AG10803 (cell line): Measurements from ENCODE around the gene CMIP.

Experiments
- DNase-seq: peaks from one replicate; pipeline ENCODE4 v3.0.0; 2010; ENCODE audit warnings: low read depth
- H3K4me3 ChIP-seq: 2 replicates; pipeline ENCODE4 v1.5.1; 2011; ENCODE audit warnings: mild to moderate bottlenecking, low read length, control low read depth
- TF ChIP-seq, protein P1 (sequence below): conservative IDR thresholded peaks from 2 replicates; pipeline ENCODE4 v1.5.1; 2011; ENCODE audit warnings: mild to moderate bottlenecking, low read length, control low read depth, inconsistent platforms

The CMIP gene

DNA sequence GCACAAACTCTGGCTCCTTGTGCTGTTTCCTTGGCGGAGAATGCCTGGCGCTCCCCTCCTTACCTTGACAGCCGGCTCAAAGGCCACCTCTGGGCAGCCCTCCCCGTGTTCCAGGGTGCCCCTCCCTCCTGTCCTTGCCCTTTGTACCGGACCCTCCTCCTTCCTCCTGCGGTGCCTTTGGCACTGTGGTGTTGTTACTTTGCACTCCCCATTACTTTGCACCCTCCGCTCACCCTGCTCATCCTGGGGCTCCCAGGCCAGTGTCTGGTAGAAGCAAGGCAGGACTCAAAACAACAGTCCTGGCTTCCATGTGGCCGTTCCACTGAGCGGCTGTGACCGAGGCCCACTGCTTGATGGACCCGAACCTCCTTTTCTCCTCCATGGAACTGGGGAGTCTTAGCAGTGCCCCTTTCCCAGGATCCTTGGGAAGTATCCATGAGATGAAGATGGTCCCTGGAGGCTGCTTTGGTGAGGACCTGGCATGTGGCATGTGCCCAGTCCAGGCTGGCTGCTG is 147.8 kb downstream of the CMIP start:
- TF ChIP-seq, protein P1, sequence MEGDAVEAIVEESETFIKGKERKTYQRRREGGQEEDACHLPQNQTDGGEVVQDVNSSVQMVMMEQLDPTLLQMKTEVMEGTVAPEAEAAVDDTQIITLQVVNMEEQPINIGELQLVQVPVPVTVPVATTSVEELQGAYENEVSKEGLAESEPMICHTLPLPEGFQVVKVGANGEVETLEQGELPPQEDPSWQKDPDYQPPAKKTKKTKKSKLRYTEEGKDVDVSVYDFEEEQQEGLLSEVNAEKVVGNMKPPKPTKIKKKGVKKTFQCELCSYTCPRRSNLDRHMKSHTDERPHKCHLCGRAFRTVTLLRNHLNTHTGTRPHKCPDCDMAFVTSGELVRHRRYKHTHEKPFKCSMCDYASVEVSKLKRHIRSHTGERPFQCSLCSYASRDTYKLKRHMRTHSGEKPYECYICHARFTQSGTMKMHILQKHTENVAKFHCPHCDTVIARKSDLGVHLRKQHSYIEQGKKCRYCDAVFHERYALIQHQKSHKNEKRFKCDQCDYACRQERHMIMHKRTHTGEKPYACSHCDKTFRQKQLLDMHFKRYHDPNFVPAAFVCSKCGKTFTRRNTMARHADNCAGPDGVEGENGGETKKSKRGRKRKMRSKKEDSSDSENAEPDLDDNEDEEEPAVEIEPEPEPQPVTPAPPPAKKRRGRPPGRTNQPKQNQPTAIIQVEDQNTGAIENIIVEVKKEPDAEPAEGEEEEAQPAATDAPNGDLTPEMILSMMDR: no peak
- no peak for DNase-seq
- no peak overlapping the region for H3K4me3 ChIP-seq

DNA sequence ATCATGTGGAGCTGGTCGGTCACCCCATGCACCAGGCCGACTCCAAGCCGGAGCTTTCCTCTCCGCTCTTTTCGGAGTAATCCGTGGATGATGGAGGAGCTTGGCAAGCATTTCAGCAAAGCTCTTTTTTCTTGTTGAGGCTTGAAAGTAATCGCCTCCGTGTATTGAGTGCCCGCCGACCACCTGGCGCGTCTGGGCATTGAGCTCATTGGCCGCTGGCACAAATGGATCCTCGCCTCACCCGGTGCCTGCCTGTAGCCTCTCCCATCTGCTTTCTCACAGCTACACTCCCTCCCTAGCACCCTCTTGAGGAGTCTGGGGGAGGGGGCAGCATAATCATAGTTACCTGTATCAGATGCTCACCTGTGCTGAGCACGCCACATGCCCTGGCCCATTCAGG is 148.9 kb downstream of the CMIP start:
- TF ChIP-seq, protein P1: no peak
- no peak for DNase-seq
- no peak overlapping the region for H3K4me3 ChIP-seq

DNA sequence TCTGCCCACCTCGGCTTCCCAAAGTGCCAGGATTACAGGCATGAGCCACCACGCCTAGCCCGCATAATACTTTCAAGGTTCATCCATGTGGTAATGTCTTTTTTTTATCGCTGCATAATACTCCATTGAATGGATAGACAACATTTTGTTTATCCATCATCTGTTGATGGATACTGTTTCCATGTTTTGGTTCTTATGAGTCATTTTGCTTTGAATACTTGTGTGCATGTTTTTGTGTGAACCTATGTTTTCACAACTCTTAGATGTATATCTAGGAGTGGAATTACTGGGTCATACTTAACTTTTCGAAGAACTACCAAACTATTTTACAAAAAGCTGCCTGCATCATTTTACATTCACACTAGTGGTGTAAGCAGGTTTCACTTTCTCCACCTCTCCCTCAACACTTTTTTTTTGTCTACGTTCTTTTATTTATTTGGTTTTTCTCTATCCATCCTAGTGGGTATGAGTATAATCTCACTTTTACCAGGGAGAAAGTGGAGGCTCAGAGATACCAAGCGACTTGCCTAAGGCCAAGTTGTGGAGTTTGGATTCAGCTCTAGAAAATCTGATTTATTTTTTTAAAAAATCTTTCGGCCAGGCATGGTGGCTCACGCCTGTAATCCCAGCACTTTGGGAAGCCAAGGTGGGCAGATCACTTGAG is 151.2 kb downstream of the CMIP start:
- H3K4me3 ChIP-seq: no peak overlapping the region
- TF ChIP-seq, protein P1: no peak
- peak; percentile 26 for DNase-seq

DNA sequence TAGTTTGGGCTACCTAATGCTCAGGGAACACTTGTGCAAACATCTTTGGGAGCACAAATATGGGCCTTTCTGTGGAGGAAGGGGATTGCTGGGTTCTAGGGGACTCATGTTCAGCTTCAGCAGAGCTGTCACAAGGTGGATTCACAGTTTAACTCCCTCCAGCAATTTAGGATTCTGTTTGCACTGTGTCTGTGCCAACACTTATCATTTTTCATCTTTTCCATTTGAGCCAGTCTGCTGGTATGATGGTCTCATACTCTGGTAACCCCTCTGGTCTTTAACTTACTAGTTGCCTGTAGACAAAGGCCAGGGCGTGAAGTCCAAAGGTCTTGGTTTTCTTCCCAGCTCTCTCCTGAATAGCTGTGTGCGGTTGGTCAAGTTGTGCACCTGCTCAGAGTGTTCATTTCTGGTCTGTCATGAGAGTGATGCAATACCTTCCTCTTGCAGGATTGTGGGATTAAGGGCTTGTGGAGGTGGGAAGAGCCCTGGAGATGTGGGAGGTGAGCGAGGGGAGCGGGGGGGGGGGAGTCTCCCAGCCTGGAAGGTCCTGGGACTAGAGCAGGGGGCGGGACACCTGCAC is 152.6 kb downstream of the CMIP start:
- no peak for DNase-seq
- TF ChIP-seq, protein P1: no peak
- H3K4me3 ChIP-seq: no peak overlapping the region

DNA sequence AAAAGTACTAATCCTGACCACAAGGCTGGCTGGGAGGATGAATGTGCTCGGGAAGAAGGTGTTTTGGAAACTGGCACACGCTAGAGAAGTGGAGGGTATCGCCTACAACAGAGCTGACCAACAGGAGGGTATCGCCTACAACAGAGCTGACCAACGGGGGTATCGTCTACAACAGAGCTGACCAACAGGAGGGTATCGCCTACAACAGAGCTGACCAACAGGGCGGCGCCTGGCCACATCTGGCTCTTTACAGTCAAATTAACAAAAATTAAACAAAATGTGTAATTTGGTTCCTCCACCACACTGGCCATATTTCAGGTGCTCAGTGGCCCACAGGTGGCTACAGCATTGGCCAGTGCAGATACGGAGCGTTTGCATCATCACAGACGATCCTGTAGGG is 153.5 kb downstream of the CMIP start:
- no peak for DNase-seq
- H3K4me3 ChIP-seq: no peak overlapping the region
- TF ChIP-seq, protein P1: no peak

DNA sequence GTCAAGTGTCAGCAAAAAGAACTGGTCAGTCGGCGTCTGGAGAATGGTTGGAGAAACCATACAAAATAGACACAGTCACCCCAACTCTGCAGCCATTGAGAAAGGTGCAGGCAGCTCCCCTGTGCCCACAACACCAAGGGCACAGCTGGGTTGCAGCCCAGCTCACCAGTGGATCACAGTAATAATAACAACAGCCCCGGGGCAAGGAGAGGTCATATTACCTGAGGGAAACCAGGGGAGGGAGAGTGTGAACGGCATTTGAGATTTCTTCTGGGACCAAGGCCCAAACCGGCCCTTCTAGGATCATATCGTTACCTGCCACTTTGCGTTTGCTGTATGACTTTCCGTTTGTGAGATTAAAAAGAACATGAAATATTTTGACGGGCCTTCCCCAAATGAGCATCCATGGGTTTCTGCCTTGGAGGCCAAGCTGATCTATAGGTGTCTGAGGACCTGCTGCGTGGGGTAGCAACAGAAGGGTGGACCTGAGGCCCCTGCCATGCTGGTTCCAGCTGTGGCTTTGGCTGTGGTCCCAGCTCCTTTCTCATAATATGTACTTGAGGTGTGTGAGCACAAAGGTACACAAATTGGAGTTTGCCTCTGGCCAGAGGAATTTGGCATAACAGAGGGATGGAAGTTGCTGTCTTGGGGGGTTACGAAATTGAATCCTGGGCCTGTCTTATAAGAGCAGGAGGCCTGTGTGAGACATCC is 154.6 kb downstream of the CMIP start:
- no peak overlapping the region for H3K4me3 ChIP-seq
- DNase-seq: no peak
- TF ChIP-seq, protein P1: no peak

DNA sequence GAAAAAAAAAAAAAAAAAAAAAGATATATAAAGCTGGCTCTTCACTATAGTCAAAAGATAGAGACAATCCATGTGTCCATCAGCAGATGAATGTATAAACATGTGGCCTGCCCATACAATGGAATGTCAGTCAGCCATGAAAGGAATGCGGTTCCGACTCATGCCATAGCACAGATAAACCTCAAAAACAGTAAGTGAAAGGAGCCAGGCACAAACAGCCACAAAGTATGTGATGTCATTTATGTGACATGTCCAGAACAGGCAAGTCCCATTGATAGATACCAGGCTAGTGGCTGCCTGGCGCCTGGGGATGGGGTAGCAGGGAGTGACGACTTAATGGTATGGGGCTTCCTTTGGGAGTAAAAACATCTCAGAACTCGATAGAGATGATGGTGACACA is 155.7 kb downstream of the CMIP start:
- H3K4me3 ChIP-seq: no peak overlapping the region
- TF ChIP-seq, protein P1: no peak
- peak; percentile 87 for DNase-seq
